Natural killer cell (primary cell): ENCODE data around the gene BAX. TPM values are rescaled to one million over a fixed set of nuclear protein-coding genes. Genes with fewer than 3 reads are reported as not detected.

Experiments used
- ATAC-seq, 3 donors: fragments of 150-1000 bp in 2 of 3; fragments of 200-7000 bp in 1 of 3; cut with Tn5 transposase; 1 replicate in 1 of 3; 2 replicates in 2 of 3; pipeline ENCODE4 v1.10.0; 2021; ENCODE audit warnings: mild to moderate bottlenecking in 2 of 3, moderate library complexity in 2 of 3
- DNase-seq, 2 donors: peaks; one replicate each; pipeline versions ENCODE4 v3.0.0 to v3.0.0-alpha.2; 2013 to 2021; ENCODE audit warnings: mixed read lengths in 1 of 2
- H3K27ac ChIP-seq: one replicate; pipeline ENCODE4 v1.5.1; 2013; ENCODE audit warnings: mild to moderate bottlenecking, low read length
- H3K27me3 ChIP-seq: one replicate; pipeline ENCODE4 v1.6.1; 2013; ENCODE audit warnings: low read length; ENCODE audit not compliant: control insufficient read depth, insufficient read depth
- H3K36me3 ChIP-seq: one replicate; pipeline ENCODE4 v1.6.1; 2013; ENCODE audit warnings: low read length; ENCODE audit not compliant: control insufficient read depth, insufficient read depth
- H3K4me1 ChIP-seq: one replicate; pipeline ENCODE4 v1.6.1; 2013; ENCODE audit warnings: low read length; ENCODE audit not compliant: control insufficient read depth, insufficient read depth
- H3K4me3 ChIP-seq: one replicate; pipeline ENCODE4 v1.5.1; 2013; ENCODE audit warnings: low read length
- H3K9me3 ChIP-seq: one replicate; pipeline ENCODE4 v1.6.1; 2013; ENCODE audit warnings: low read length; ENCODE audit not compliant: control insufficient read depth, insufficient read depth
- H3K27ac Mint-ChIP-seq, 2 donors: one replicate each; pipeline ENCODE4 v1.8.0; 2022; ENCODE audit warnings: mild to moderate bottlenecking in 2 of 2, mixed read lengths in 2 of 2, moderate library complexity in 1 of 2
- H3K27me3 Mint-ChIP-seq, 2 donors: one replicate each; pipeline ENCODE4 v1.8.0; 2022; ENCODE audit warnings: low read depth in 2 of 2, mixed read lengths in 2 of 2
- H3K36me3 Mint-ChIP-seq: one replicate; pipeline ENCODE4 v1.8.0; 2022; ENCODE audit warnings: mixed read lengths
- H3K4me1 Mint-ChIP-seq, 2 donors: one replicate each; pipeline ENCODE4 v1.8.0; 2022; ENCODE audit warnings: mixed read lengths in 2 of 2
- H3K4me3 Mint-ChIP-seq: one replicate; pipeline ENCODE4 v1.8.0; 2022; ENCODE audit warnings: mild to moderate bottlenecking, moderate library complexity, mixed read lengths
- H3K9me3 Mint-ChIP-seq, 2 donors: one replicate each; pipeline ENCODE4 v1.8.0; 2022; ENCODE audit warnings: mixed read lengths in 2 of 2
- WGBS: methylation state at CpG from one replicate; pipeline ENCODE4 v1.1.7; 2013; ENCODE audit warnings: missing lambda C conversion rate; ENCODE audit not compliant: insufficient coverage; 5-methylcytosine and 5-hydroxymethylcytosine counted together
- intact Hi-C: fragments of 100-400 bp; cut with micrococcal nuclease; formaldehyde crosslinking; loops from one replicate; pipeline ENCODE4 v1.14.2; 2022
- total RNA-seq, 4 donors: library from RNA; stranded (reverse); fragments of 120-200 nt in 1 of 4; gene quantifications; one replicate each; pipeline versions ENCODE4 v1.2.3 to v1.2.4, GENCODE V29; 2013 to 2022
- TF ChIP-seq, protein P1 (sequence below): fragments of 200-600 bp; IDR thresholded peaks from one replicate; pipeline ENCODE4 v1.8.0; 2022; ENCODE audit warnings: antibody characterized with exemption

BAX gene
- total RNA-seq, 3 donors from 2014 or later (not counting 1 experiment from before 2014, with no cell fraction given): 117 to 133 (median 120) TPM

DNA sequence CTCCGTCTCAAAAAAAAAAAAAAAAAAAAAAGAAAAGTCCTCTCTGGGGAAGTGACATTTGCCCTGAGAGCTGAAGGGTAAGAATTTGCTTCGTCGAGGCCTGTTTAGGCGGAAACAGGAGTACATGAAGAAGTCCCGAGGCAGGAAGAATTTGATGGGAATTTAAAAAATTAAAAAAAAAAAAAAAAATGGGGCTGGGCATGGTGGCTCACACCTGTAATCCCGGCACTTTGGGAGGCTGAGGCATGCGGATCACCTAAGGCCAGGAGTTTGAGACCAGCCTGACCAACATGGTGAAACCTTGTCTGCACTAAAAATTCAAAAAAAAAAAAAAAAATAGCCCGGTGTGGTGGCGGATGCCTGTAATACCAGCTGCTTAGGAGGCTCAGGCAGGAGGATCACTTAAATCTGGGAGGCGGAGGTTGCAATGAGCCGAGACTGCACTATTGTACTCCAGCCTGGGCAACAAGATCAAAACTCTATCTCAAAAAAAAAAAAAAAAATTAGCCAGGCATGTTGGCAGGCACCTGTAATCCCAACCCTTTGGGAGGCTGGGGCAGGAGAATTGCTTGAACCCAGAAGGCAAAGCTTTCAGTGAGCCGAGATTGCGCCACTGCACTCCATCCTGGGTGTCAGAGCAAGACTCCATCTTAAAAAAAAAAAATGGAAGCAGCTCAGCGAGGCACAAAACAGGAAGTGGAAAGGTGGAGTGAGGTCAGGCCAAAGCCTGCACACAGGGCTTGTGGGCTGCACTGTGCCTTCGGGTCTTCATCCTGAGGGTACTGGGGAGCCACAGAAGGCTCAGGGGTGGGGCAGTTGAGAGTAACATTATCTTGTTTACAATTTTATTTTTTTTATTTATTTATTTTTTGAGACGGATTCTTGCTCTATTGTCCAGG lies 4.9 kb downstream of the BAX start:
- Mint-ChIP-seq H3K27me3 (no peaks in the 10 kb centered on the region), H3K27ac (no peak overlapping the region), H3K4me1 (peaks cover 42 to 57% of the 10 kb centered on the region in 2 donors), H3K4me3 (no peak overlapping the region), H3K36me3 (no peaks in the 10 kb centered on the region), H3K9me3 (no peaks in the 10 kb centered on the region)
- DNase-seq (no peak), ATAC-seq (no peak)
- 80% methylated on average over 15 of the region's 16 CpGs for WGBS
- TF ChIP-seq, protein P1, sequence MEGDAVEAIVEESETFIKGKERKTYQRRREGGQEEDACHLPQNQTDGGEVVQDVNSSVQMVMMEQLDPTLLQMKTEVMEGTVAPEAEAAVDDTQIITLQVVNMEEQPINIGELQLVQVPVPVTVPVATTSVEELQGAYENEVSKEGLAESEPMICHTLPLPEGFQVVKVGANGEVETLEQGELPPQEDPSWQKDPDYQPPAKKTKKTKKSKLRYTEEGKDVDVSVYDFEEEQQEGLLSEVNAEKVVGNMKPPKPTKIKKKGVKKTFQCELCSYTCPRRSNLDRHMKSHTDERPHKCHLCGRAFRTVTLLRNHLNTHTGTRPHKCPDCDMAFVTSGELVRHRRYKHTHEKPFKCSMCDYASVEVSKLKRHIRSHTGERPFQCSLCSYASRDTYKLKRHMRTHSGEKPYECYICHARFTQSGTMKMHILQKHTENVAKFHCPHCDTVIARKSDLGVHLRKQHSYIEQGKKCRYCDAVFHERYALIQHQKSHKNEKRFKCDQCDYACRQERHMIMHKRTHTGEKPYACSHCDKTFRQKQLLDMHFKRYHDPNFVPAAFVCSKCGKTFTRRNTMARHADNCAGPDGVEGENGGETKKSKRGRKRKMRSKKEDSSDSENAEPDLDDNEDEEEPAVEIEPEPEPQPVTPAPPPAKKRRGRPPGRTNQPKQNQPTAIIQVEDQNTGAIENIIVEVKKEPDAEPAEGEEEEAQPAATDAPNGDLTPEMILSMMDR: no peak
- Histone ChIP-seq H3K4me3 (no peak overlapping the region), H3K27me3 (no peaks in the 10 kb centered on the region), H3K36me3 (no peaks in the 10 kb centered on the region), H3K9me3 (no peaks in the 10 kb centered on the region), H3K4me1 (peaks cover 50% of the 10 kb centered on the region), H3K27ac (no peak overlapping the region)
- intact Hi-C loops: loop anchor here (5.0 to 10.0 kb wide), 2 partner anchors 87 to 315 kb away; partner anchors contain the start of genes CA11 and PPP1R15A

DNA sequence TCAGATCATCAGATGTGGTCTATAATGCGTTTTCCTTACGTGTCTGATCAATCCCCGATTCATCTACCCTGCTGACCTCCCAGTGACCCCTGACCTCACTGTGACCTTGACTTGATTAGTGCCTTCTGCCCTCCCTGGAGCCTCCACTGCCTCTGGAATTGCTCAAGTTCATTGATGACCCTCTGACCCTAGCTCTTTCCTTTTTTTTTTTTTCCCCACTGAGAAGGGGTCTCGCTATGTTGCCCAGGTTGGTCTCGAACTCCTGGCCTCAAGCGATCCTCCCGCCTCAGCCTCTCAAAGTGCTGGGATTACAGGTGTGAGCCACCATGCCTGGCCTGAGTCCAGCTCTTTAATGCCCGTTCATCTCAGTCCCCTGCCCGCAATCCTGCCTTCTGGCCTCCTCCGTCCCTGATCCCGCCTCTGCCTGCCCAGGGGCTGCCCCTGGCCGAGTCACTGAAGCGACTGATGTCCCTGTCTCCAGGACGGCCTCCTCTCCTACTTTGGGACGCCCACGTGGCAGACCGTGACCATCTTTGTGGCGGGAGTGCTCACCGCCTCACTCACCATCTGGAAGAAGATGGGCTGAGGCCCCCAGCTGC lies 6.5 kb downstream of the BAX start:
- 90% methylated on average over 18 of the region's 19 CpGs for WGBS
- ATAC-seq (no peak), DNase-seq (no peak)
- H3K36me3 Mint-ChIP-seq: no peaks in the 10 kb centered on the region
- no peaks in the 10 kb centered on the region for H3K36me3 ChIP-seq
- no peaks in the 10 kb centered on the region for H3K9me3 Mint-ChIP-seq
- peaks cover 47 to 62% of the 10 kb centered on the region in 2 donors for H3K4me1 Mint-ChIP-seq
- TF ChIP-seq, protein P1: no peak
- peaks cover 47% of the 10 kb centered on the region for H3K4me1 ChIP-seq
- no peak overlapping the region for H3K27ac ChIP-seq
- no peak overlapping the region for H3K4me3 Mint-ChIP-seq
- H3K27me3 ChIP-seq: no peaks in the 10 kb centered on the region
- intact Hi-C loops: loop anchor here (5.0 to 10.0 kb wide), 2 partner anchors 89 to 316 kb away; partner anchors contain the start of genes CA11 and PPP1R15A
- H3K9me3 ChIP-seq: no peaks in the 10 kb centered on the region
- H3K27ac Mint-ChIP-seq: peak overlapping the region; percentile 98 to 99
- no peaks in the 10 kb centered on the region for H3K27me3 Mint-ChIP-seq
- H3K4me3 ChIP-seq: no peak overlapping the region

DNA sequence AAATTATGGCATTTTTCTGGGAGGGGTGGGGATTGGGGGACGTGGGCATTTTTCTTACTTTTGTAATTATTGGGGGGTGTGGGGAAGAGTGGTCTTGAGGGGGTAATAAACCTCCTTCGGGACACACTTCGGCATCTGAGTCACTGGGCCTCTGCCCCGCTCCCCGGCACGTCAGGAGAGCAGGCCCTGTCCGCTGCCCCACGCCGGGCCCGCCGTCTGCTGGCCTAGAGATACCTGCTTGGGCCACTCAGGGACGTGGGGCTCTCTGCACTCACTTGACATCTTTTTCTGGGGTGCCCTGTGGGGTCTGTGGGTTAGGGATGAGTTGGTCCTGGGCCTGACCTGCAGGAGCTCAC lies 7.0 kb downstream of the BAX start:
- no peaks in the 10 kb centered on the region for H3K27me3 ChIP-seq
- no peaks in the 10 kb centered on the region for H3K9me3 ChIP-seq
- TF ChIP-seq, protein P1: no peak
- peaks cover 52% of the 10 kb centered on the region for H3K4me1 ChIP-seq
- Mint-ChIP-seq H3K4me1 (peaks cover 50 to 63% of the 10 kb centered on the region in 2 donors), H3K36me3 (no peaks in the 10 kb centered on the region), H3K4me3 (no peak overlapping the region), H3K9me3 (no peaks in the 10 kb centered on the region), H3K27me3 (no peaks in the 10 kb centered on the region), H3K27ac (peak overlapping the region; percentile 98 to 99)
- DNase-seq (no peak), ATAC-seq (no peak)
- H3K27ac ChIP-seq: peak overlapping the region; percentile 82
- peaks cover 5% of the 10 kb centered on the region for H3K36me3 ChIP-seq
- WGBS: 88% methylated on average over 12 of the region's 12 CpGs
- intact Hi-C loops: loop anchor here (5.0 to 10.0 kb wide), 2 partner anchors 89 to 317 kb away; partner anchors contain the start of genes CA11 and PPP1R15A
- no peak overlapping the region for H3K4me3 ChIP-seq
